GM10847 (cell line): ENCODE data around the gene BEGAIN.

Experiments
- POLR2A ChIP-seq: IDR thresholded peaks from 2 replicates; pipeline ENCODE4 v1.6.1; 2011; ENCODE audit not compliant: insufficient read length; ENCODE audit errors: extremely low read depth

Gene BEGAIN

DNA sequence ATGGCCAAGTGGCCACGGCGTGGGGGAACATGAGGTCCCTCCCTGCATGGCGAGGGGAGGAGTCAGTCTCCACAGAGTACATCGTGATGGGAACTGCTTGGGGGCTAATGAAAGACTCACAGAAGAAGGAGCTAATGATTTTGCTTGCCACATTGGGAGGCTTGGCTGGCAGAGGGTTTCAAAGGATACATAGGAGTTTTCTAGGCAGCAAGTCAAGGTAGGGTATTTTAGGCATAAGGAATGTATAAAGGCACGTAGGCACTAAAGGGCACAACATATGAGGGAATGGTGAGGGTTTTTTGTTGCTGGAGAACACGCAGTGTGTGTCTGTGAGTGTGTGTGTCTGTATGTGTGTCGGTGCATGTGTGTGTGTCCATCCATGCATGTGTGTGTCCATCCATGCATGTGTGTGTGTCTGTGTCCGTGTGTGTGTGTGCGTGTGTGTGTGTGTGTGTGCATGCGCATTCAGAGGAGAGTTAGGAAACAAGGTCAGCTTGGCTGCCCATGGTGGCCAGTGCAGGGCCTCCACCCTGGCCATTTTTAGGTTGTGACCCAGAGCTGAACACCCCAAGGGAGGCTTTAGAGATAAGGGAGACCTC is 84.5 kb downstream of the BEGAIN start:
- no peak for TF ChIP-seq POLR2A

DNA sequence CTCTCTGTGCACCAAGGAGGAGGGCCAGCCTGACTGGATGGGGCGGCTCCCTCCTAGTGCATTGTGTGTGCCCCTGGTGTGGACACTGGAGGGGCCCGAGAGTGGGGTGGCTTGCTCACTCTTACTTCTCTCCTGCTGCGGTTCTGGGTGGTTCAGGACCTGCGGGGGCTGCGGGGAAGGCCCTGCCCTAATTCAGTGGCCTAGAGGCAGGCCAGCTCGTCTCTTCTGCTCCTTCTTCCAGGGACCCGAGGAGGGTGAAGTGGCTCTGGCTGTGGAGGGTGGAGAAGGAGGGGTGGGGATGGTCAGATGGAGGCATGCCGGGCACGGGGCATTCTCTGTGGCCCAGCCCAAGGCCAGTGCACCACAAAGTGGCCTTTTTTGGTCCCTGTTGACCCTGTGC is 87.1 kb downstream of the BEGAIN start:
- TF ChIP-seq POLR2A: no peak

DNA sequence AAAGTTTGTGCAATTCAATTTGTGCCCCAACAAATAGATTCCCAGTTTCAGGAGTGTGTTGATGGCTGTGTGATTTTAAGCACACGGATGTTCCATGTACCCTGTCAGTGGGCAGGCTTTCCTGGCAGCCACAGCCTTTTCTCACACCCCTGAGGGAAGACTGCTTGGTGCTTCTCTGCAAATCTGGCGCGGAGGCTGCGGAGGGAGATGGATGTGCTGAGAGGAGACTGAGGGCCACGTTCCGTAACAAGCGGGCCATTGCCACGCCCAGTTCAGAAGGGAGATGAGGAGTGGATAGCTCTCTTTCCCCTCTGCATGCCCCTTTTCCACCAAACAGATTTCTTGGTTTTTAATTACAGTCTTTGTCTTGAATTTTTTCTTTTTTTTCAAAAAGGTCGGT is 89.1 kb downstream of the BEGAIN start:
- no peak for TF ChIP-seq POLR2A

DNA sequence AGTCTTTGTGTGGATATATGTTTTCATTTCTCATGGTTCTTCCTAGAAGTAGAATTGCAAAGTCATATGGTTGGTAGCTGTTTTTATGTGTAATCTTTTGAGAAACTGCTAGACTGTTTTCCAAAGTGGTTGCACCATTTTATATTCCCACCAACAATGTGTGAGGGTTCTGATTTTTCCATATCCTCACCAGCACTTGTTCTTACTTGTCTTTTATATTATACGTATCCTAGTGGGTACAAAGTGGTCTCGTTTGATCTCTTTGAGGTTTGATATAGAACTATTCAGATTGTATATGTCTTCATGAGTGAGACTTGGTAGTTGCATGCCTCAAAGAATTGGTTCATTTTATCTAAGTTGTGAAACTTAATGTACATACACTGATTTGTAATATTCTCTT is 91.3 kb downstream of the BEGAIN start:
- no peak for TF ChIP-seq POLR2A

DNA sequence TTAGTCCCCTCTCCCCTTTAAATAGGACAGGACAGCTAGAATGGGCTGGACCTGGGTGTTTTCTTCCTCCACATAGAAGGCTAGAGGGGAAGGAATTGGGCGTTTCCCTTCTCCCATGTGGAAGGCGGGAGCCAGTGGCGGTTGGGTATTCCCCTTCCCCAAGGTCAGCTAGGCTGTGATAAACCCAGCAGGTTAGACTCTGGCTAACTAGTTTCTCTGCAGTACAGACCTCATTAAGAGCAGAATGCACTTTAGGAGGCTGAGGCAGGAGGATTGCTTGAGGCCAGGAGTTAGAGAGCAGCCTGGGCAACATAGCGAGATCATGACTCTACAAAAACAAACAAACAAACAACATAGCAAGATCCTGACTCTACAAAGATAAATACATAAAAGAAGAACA is 92.6 kb downstream of the BEGAIN start:
- TF ChIP-seq POLR2A: no peak

DNA sequence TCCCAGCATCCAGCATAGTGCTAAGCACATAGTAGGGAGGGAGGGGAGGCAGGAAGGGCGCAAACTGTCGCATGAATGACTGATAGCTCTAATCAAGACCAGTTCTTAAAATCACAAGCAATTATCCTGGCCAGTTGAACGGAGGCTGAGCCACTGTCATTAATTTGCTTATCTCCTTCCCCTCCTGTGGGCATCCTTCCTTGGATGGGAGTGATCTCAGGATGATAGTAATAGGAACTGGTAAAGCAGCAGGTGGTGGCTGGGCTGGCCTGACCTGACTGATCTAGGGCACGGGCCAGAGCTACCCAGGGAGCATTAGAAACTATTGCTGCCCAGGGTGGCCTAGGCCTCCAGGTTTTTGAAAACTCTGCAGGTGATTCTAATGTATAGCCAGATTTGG is 97.0 kb downstream of the BEGAIN start:
- TF ChIP-seq POLR2A: no peak

DNA sequence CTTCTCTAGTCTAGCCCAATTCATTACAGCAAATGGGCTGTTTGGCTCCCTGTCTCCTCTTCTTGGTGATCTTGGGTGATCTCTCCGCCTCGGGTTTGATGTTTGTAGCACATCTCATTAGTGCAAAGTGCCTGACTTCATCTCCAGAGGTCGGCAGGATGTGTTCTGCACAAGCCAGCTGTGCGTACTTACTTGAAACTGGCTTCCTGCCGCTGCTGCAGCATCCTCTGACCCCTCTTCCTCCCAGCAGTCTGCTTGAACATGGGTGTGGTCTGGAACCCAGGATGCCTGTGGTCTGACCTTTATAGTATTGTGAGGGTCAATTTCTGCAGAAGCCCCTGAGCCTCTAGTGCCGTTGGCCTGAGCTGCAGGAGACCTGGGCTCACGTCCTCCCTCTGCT is 99.2 kb downstream of the BEGAIN start:
- no peak for TF ChIP-seq POLR2A

DNA sequence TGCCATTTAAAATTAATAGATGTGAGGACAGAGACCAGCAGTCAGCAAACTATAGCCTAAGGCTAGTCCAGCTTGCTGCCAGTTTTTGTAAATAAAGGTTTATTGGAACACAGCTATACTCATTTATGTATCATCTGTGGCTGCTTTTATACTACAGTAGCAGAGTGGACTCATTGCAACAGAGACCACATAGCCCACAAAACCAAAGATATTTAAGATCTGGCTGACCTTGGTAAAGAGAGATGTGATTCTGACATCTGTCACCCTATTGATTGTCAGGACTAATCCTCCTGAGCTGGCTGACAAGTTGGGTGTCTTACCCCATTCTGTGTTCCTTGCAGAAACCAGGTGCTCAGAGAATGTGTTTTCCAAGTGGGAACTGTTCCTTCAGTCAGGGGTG is 99.9 kb downstream of the BEGAIN start:
- TF ChIP-seq POLR2A: no peak
